ENCODE results near the gene RRBP1.

Gene RRBP1

DNA sequence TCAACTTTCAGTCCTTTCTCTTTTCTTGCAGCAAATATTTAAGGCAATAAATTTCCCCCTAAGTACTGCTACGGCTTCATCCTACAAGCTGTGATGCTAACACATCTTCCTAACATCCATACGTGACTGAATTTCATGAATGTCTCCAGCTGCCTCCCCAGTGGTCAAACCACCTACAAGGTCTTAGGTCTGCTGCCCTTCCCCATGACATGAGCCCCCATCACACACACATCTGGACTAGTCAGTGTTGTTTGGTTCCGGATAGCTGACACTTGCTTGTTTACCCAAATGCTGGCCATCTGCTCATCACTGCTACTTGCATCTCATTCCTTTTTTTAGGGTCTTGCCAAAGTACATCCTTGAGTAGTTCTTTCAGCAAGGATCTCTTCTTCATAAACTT is 14.6 kb downstream of the RRBP1 start:
- H3K36me3 ChIP-seq (replicated peaks; ENCODE audit: low read depth, low read length): no peaks in the 10 kb centered on the region
- H3K9me3 ChIP-seq (ENCODE audit: insufficient read depth, low read length): no peaks in the 10 kb centered on the region
- peaks cover 20% of the 10 kb centered on the region; the same call in 1 of the 2 replicates for H4K20me1 ChIP-seq (ENCODE audit: insufficient read depth, low read length)

DNA sequence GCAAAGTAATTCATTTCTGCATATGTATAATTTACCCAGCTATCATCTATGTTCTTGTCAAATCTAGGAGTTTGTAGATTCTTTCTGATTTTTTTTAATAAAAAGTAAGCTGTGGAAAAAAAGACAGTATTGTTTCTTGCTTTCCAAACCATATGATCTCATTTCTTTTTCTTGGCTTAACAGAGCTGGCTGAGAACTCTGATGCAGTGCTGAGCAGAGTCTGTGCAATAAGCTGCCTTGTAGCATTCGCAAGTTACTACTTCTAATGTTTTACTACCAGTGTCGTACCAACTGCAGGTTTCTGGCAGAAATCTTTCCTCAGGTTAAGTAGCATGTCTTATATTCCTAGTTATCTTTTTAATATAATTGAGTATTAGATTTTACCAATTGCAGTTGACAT is 15.6 kb downstream of the RRBP1 start:
- Histone ChIP-seq H3K9me3 (ENCODE audit: insufficient read depth, low read length) (no peaks in the 10 kb centered on the region), H4K20me1 (ENCODE audit: insufficient read depth, low read length) (peaks cover 16% of the 10 kb centered on the region; the same call in 1 of the 2 replicates), H3K4me2 (ENCODE audit: low read length) (no peak overlapping the region), H3K36me3 (replicated peaks; ENCODE audit: low read depth, low read length) (no peaks in the 10 kb centered on the region), H2AFZ (ENCODE audit: low read depth, low read length) (no peak overlapping the region), H3K27ac (ENCODE audit: low read length) (no peak overlapping the region), H3K9ac (ENCODE audit: low read length) (no peak overlapping the region), H3K4me3 (ENCODE audit: low read length) (no peak overlapping the region), H3K79me2 (ENCODE audit: low read length) (no peaks in the 10 kb centered on the region), H3K4me1 (ENCODE audit: low read length) (peaks cover 9% of the 10 kb centered on the region), H3K27me3 (ENCODE audit: low read depth, low read length) (no peaks in the 10 kb centered on the region)
- TF ChIP-seq EZH2phosphoT487 (IDR thresholded peaks at IDR 0.05; ENCODE audit: low read depth): no peak

More for the DNA sequence above, 14.6 kb downstream of the RRBP1 start:
- TF ChIP-seq EZH2phosphoT487 (IDR thresholded peaks at IDR 0.05; ENCODE audit: low read depth): no peak
- TF ChIP-seq, protein P1, sequence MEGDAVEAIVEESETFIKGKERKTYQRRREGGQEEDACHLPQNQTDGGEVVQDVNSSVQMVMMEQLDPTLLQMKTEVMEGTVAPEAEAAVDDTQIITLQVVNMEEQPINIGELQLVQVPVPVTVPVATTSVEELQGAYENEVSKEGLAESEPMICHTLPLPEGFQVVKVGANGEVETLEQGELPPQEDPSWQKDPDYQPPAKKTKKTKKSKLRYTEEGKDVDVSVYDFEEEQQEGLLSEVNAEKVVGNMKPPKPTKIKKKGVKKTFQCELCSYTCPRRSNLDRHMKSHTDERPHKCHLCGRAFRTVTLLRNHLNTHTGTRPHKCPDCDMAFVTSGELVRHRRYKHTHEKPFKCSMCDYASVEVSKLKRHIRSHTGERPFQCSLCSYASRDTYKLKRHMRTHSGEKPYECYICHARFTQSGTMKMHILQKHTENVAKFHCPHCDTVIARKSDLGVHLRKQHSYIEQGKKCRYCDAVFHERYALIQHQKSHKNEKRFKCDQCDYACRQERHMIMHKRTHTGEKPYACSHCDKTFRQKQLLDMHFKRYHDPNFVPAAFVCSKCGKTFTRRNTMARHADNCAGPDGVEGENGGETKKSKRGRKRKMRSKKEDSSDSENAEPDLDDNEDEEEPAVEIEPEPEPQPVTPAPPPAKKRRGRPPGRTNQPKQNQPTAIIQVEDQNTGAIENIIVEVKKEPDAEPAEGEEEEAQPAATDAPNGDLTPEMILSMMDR (IDR thresholded peaks at IDR 0.05; ENCODE audit: low read depth, low read length): no peak
- peaks cover 12% of the 10 kb centered on the region for H3K4me1 ChIP-seq (ENCODE audit: low read length)
- H3K4me2 ChIP-seq (ENCODE audit: low read length): no peak overlapping the region
- H3K27ac ChIP-seq (ENCODE audit: low read length): no peak overlapping the region
- no peak overlapping the region for H3K4me3 ChIP-seq (ENCODE audit: low read length)
- no peak overlapping the region for H2AFZ ChIP-seq (ENCODE audit: low read depth, low read length)
- no peaks in the 10 kb centered on the region for H3K79me2 ChIP-seq (ENCODE audit: low read length)
- no peaks in the 10 kb centered on the region for H3K27me3 ChIP-seq (ENCODE audit: low read depth, low read length)
- no peak overlapping the region for H3K9ac ChIP-seq (ENCODE audit: low read length)

DNA sequence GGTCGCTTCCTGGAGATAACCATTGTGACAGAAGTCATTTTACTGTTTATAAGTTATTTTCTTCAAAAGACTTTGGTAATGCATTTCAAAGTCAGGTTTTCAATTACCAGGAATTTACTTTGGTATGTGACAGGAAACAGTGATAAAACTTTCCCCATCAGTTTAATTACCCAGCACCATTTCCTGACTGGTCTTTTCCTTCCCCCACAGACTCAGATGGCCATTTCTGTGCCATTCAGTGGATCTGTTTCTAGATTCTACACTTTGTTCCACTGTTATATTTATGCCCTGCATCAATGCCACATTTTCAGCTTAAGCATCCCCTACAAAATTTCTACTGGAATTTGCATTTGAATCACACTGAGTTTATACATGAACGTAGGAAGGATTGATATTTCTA is 16.3 kb downstream of the RRBP1 start:
- Histone ChIP-seq H3K9me3 (ENCODE audit: insufficient read depth, low read length) (no peaks in the 10 kb centered on the region), H3K36me3 (replicated peaks; ENCODE audit: low read depth, low read length) (no peaks in the 10 kb centered on the region), H2AFZ (ENCODE audit: low read depth, low read length) (no peak overlapping the region), H3K4me2 (ENCODE audit: low read length) (no peak overlapping the region), H3K4me3 (ENCODE audit: low read length) (no peak overlapping the region), H3K27me3 (ENCODE audit: low read depth, low read length) (no peaks in the 10 kb centered on the region), H3K9ac (ENCODE audit: low read length) (no peak overlapping the region), H3K4me1 (ENCODE audit: low read length) (peaks cover 2% of the 10 kb centered on the region), H4K20me1 (ENCODE audit: insufficient read depth, low read length) (peaks cover 16% of the 10 kb centered on the region), H3K79me2 (ENCODE audit: low read length) (no peaks in the 10 kb centered on the region), H3K27ac (ENCODE audit: low read length) (no peak overlapping the region)
- TF ChIP-seq EZH2phosphoT487 (IDR thresholded peaks at IDR 0.05; ENCODE audit: low read depth): no peak
- TF ChIP-seq, protein P1 (IDR thresholded peaks at IDR 0.05; ENCODE audit: low read depth, low read length): no peak

DNA sequence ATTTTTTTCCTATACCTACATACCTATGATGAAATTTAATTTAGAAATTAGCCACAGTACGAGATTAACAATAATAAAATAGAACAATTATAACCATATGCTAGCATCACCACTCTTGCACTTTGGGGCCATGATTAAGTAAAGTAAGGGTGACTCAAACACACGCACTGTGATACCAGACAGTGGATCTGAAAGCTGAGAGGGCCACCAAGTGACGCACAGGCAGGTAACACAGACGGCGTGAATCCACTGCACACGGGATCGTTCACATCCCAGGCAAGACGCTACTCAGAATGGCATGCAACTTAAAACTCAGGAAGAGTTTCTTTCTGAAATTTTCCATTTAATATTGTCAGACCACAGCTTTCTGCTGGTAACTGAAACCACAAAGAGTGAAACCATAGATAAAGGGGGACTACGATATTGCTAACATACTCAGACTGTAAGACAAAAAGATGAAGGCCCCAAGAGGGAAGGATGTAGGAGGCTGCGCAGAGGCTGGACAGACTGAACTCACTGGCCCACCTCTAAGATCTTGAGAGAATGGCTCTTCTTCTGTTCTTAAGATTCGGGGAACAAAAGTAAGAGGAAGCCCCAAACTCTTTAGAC is 17.9 kb downstream of the RRBP1 start:
- Histone ChIP-seq H4K20me1 (ENCODE audit: insufficient read depth, low read length) (peaks cover 22% of the 10 kb centered on the region), H2AFZ (ENCODE audit: low read depth, low read length) (no peak overlapping the region), H3K4me1 (ENCODE audit: low read length) (no peaks in the 10 kb centered on the region), H3K9ac (ENCODE audit: low read length) (no peak overlapping the region), H3K9me3 (ENCODE audit: insufficient read depth, low read length) (no peaks in the 10 kb centered on the region), H3K79me2 (ENCODE audit: low read length) (no peaks in the 10 kb centered on the region), H3K4me3 (ENCODE audit: low read length) (no peak overlapping the region), H3K27me3 (ENCODE audit: low read depth, low read length) (no peaks in the 10 kb centered on the region), H3K36me3 (replicated peaks; ENCODE audit: low read depth, low read length) (no peaks in the 10 kb centered on the region), H3K4me2 (ENCODE audit: low read length) (no peak overlapping the region), H3K27ac (ENCODE audit: low read length) (no peak overlapping the region)
- TF ChIP-seq EZH2phosphoT487 (IDR thresholded peaks at IDR 0.05; ENCODE audit: low read depth): no peak
- TF ChIP-seq, protein P1 (IDR thresholded peaks at IDR 0.05; ENCODE audit: low read depth, low read length): no peak

All from OCI-LY3 (cell line).